CD14-positive monocyte (primary cell): ENCODE data around the gene PABPN1L. TPM values are rescaled to one million over a fixed set of nuclear protein-coding genes. Genes with fewer than 3 reads are reported as not detected.

Source experiments
- DNase-seq, 3 donors: peaks; one replicate each; pipeline ENCODE4 v3.0.0-alpha.2; 2011 to 2022
- H2AFZ ChIP-seq: 2 replicates; pipeline ENCODE4 v1.6.0; 2012; ENCODE audit warnings: mild to moderate bottlenecking, low read depth, low read length, inconsistent platforms; ENCODE audit not compliant: insufficient read depth, poor library complexity, severe bottlenecking
- H3K27ac ChIP-seq, 2 donors: 1 replicate in 1 of 2; 2 replicates in 1 of 2; pipeline ENCODE4 v1.5.1; 2012 to 2013; ENCODE audit warnings: low read length in 2 of 2, control low read depth in 1 of 2, inconsistent platforms in 1 of 2, low read depth in 1 of 2, mild to moderate bottlenecking in 1 of 2
- H3K27me3 ChIP-seq, 2 donors: one replicate each; pipeline versions ENCODE4 v1.6.0 to v1.6.1; 2011 to 2013; ENCODE audit warnings: low read length in 2 of 2; ENCODE audit not compliant: control insufficient read depth in 2 of 2, insufficient read depth in 2 of 2
- H3K36me3 ChIP-seq, 2 donors: replicated peaks in 1 of 2; 1 replicate in 1 of 2; 2 replicates in 1 of 2; pipeline versions ENCODE4 v1.5.1 to v1.6.1; 2012 to 2013; ENCODE audit warnings: low read length in 2 of 2, control low read depth in 1 of 2, inconsistent platforms in 1 of 2, mild to moderate bottlenecking in 1 of 2; ENCODE audit not compliant: insufficient read depth in 2 of 2, control insufficient read depth in 1 of 2
- H3K4me1 ChIP-seq, 2 donors: 1 replicate in 1 of 2; 2 replicates in 1 of 2; pipeline versions ENCODE4 v1.5.1 to v1.6.1; 2012 to 2013; ENCODE audit warnings: low read length in 2 of 2, control low read depth in 1 of 2, inconsistent platforms in 1 of 2, mild to moderate bottlenecking in 1 of 2, moderate library complexity in 1 of 2; ENCODE audit not compliant: insufficient read depth in 2 of 2, control insufficient read depth in 1 of 2
- H3K4me2 ChIP-seq: replicated peaks from 2 replicates; pipeline ENCODE3; 2012; ENCODE audit warnings: low read length, moderate library complexity, mild to moderate bottlenecking; ENCODE audit not compliant: poor library complexity, severe bottlenecking; ENCODE audit errors: extremely low read depth
- H3K4me3 ChIP-seq, 3 experiments: fragments of 200-600 bp in 1 of 3; sonication (generic) in 1 of 3; replicated peaks in 1 of 3; 1 replicate in 2 of 3; 2 replicates in 1 of 3; pipeline ENCODE4 v1.5.1; 2011 to 2013; ENCODE audit warnings: low read length in 3 of 3, mild to moderate bottlenecking in 3 of 3, control low read depth in 2 of 3, low read depth in 2 of 3, inconsistent platforms in 1 of 3, moderate library complexity in 1 of 3
- H3K79me2 ChIP-seq: 2 replicates; pipeline ENCODE4 v1.6.0; 2012; ENCODE audit warnings: mild to moderate bottlenecking, control low read depth, inconsistent platforms, low read length, moderate library complexity; ENCODE audit not compliant: insufficient read depth
- H3K9ac ChIP-seq: 2 replicates; pipeline ENCODE4 v1.6.0; 2017; ENCODE audit warnings: low read length, mild to moderate bottlenecking; ENCODE audit not compliant: insufficient read depth, poor library complexity, severe bottlenecking
- H3K9me3 ChIP-seq, 2 donors: replicated peaks in 1 of 2; 1 replicate in 1 of 2; 2 replicates in 1 of 2; pipeline versions ENCODE4 v1.5.1 to v1.6.1; 2012 to 2013; ENCODE audit warnings: low read length in 2 of 2, control low read depth in 1 of 2; ENCODE audit not compliant: control insufficient read depth in 1 of 2, insufficient read depth in 1 of 2
- H4K20me1 ChIP-seq: 2 replicates; pipeline ENCODE4 v1.6.0; 2012; ENCODE audit warnings: mild to moderate bottlenecking, low read length, control low read depth, moderate library complexity; ENCODE audit not compliant: insufficient read depth
- H3K27ac Mint-ChIP-seq, 7 donors: one replicate each; pipeline ENCODE4 v1.8.0; 2020; ENCODE audit warnings: mild to moderate bottlenecking in 7 of 7, mixed read lengths in 7 of 7, moderate library complexity in 6 of 7, inconsistent platforms in 2 of 7
- H3K27me3 Mint-ChIP-seq, 3 donors: one replicate each; pipeline ENCODE4 v1.8.0; 2021 to 2022; ENCODE audit warnings: low read depth in 3 of 3, mild to moderate bottlenecking in 3 of 3, mixed read lengths in 3 of 3, moderate library complexity in 3 of 3, inconsistent platforms in 1 of 3
- H3K36me3 Mint-ChIP-seq, 2 donors: one replicate each; pipeline ENCODE4 v1.8.0; 2020; ENCODE audit warnings: mixed read lengths in 2 of 2, inconsistent platforms in 1 of 2, mild to moderate bottlenecking in 1 of 2
- H3K4me1 Mint-ChIP-seq: one replicate; pipeline ENCODE4 v1.8.0; 2020; ENCODE audit warnings: mild to moderate bottlenecking, mixed read lengths
- H3K4me3 Mint-ChIP-seq, 2 donors: one replicate each; pipeline ENCODE4 v1.8.0; 2020; ENCODE audit warnings: mild to moderate bottlenecking in 2 of 2, mixed read lengths in 2 of 2, moderate library complexity in 1 of 2
- H3K9me3 Mint-ChIP-seq, 7 donors: one replicate each; pipeline ENCODE4 v1.8.0; 2020 to 2022; ENCODE audit warnings: mixed read lengths in 7 of 7, mild to moderate bottlenecking in 6 of 7, moderate library complexity in 6 of 7, inconsistent platforms in 2 of 7
- WGBS: methylation state at CpG from one replicate; pipeline ENCODE4 v1.1.5; 2013; ENCODE audit warnings: missing lambda C conversion rate; ENCODE audit not compliant: insufficient coverage; 5-methylcytosine and 5-hydroxymethylcytosine counted together
- intact Hi-C, 2 donors: fragments of 100-400 bp; cut with micrococcal nuclease; formaldehyde crosslinking; loops; one replicate each; pipeline versions ENCODE4 v1.15.0 to v1.15.1; 2023
- polyA plus RNA-seq, 3 donors: library from polyadenylated mRNA; depleted of rRNA in 1 of 3; unstranded in 2 of 3; stranded (reverse) in 1 of 3; fragments of 300-500 nt in 2 of 3; fragments of >200 nt in 1 of 3; fragmentation: Illumina TruSeq in 2 of 3; gene quantifications; 1 replicate in 2 of 3; 2 replicates in 1 of 3; pipeline ENCODE4 v1.2.3, GENCODE V29; 2012 to 2021
- TF ChIP-seq, protein P1 (sequence below): fragments of 200-600 bp; IDR thresholded peaks from one replicate; pipeline ENCODE4 v1.8.0; 2022; ENCODE audit warnings: antibody characterized with exemption, mild to moderate bottlenecking

PABPN1L gene
- polyA plus RNA-seq, 3 donors = 0.39 TPM; not detected in 2

DNA sequence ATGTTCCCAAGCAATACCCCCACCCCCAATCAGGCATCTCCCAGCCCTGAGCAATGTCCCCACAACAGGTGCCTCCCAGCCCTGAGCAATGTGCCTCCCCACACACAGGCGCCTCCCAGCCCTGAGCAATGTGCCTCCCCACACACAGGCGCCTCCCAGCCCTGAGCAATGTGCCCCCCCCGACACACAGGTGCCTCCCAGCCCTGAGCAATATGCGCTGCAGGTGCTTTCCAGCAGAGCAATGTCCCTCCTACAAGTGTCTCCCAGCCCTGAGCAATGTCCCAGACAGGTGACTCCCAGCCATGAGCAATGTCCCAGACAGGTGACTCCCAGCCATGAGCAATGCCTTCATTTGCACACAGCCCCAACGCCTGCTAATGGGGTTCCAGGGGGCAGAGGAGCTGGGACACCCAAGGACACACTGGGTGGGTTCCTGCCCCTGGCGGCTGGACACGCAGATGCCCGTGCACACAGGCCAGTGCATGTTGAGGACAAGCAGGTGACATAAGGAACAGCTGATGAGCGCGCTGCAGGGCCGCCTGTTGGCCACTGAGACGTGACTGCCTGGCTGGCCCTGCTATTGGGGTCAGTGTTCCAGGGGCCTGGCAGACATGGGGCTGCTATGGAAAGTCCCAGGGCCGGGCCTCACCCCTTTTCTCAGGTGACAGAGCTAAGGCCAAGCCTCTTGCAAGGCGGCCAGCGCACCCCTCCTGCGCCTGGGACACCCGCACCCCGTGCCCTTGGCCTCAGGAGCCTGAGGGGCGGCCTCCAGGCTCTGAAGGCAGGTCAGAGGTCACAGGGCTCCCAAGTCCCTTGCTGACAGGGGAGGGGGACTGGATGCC is 26.9 kb upstream of the PABPN1L start:
- H3K4me1 ChIP-seq = no peaks in the 10 kb centered on the region
- H2AFZ ChIP-seq = no peak overlapping the region
- Mint-ChIP-seq H3K9me3 (peaks cover 13 to 25% (median 18%) of the 10 kb centered on the region in 7 donors), H3K27ac (peak overlapping the region in 1 of 7 donors; percentile 10), H3K27me3 (peaks cover 0 to 5% (median 1%) of the 10 kb centered on the region in 3 donors), H3K4me1 (no peaks in the 10 kb centered on the region), H3K36me3 (peaks cover 50 to 70% of the 10 kb centered on the region in 2 donors), H3K4me3 (no peak overlapping the region)
- no peak for DNase-seq
- peaks cover 95% of the 10 kb centered on the region for H4K20me1 ChIP-seq
- peaks cover 9 to 22% of the 10 kb centered on the region in 2 donors for H3K9me3 ChIP-seq
- H3K4me3 ChIP-seq = no peak overlapping the region
- no peaks in the 10 kb centered on the region for H3K79me2 ChIP-seq
- no peak overlapping the region for H3K27ac ChIP-seq
- peaks cover 75 to 79% of the 10 kb centered on the region in 2 donors for H3K36me3 ChIP-seq
- WGBS = over 99% methylated on average over 19 of the region's 19 CpGs
- no peak overlapping the region for H3K9ac ChIP-seq
- H3K27me3 ChIP-seq = no peaks in the 10 kb centered on the region
- H3K4me2 ChIP-seq = no peak overlapping the region
- intact Hi-C loops = no loop called here
- TF ChIP-seq, protein P1, sequence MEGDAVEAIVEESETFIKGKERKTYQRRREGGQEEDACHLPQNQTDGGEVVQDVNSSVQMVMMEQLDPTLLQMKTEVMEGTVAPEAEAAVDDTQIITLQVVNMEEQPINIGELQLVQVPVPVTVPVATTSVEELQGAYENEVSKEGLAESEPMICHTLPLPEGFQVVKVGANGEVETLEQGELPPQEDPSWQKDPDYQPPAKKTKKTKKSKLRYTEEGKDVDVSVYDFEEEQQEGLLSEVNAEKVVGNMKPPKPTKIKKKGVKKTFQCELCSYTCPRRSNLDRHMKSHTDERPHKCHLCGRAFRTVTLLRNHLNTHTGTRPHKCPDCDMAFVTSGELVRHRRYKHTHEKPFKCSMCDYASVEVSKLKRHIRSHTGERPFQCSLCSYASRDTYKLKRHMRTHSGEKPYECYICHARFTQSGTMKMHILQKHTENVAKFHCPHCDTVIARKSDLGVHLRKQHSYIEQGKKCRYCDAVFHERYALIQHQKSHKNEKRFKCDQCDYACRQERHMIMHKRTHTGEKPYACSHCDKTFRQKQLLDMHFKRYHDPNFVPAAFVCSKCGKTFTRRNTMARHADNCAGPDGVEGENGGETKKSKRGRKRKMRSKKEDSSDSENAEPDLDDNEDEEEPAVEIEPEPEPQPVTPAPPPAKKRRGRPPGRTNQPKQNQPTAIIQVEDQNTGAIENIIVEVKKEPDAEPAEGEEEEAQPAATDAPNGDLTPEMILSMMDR = no peak

DNA sequence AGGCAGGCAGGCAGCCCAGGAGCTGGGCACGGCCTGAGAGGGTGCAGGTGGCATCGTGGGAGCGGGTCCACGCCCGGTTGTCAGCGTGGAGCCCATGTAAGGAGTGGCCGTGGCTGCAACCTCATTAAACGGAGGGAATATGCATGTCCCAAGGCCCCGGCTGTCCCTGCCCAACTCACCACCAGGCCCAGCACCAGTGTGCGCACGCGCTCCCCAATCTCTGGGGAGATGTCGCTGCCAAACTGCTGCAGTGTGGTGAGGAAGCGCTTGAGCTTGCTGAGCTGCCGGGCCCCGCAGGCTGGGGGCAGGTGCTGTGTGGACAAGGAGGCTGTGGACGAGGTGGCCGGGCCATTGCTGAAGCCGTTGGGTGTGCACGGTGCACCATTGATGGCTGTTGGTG is 25.6 kb upstream of the PABPN1L start:
- H3K4me3 Mint-ChIP-seq = no peak overlapping the region
- Histone ChIP-seq H3K9me3 (peaks cover 9 to 22% of the 10 kb centered on the region in 2 donors), H3K79me2 (no peaks in the 10 kb centered on the region), H2AFZ (no peak overlapping the region), H3K27ac (no peak overlapping the region), H3K4me2 (no peak overlapping the region), H3K9ac (no peak overlapping the region), H3K4me1 (no peaks in the 10 kb centered on the region), H4K20me1 (peaks cover 94% of the 10 kb centered on the region), H3K4me3 (no peak overlapping the region), H3K27me3 (no peaks in the 10 kb centered on the region), H3K36me3 (peaks cover 63 to 71% of the 10 kb centered on the region in 2 donors)
- peaks cover 13 to 25% (median 18%) of the 10 kb centered on the region in 7 donors for H3K9me3 Mint-ChIP-seq
- TF ChIP-seq, protein P1 = no peak
- H3K4me1 Mint-ChIP-seq = no peaks in the 10 kb centered on the region
- DNase-seq = no peak
- no peak overlapping the region for H3K27ac Mint-ChIP-seq
- H3K27me3 Mint-ChIP-seq = peaks cover 0 to 5% (median 1%) of the 10 kb centered on the region in 3 donors
- intact Hi-C loops = no loop called here
- WGBS = 98% methylated on average over 15 of the region's 20 CpGs
- H3K36me3 Mint-ChIP-seq = peaks cover 39 to 67% of the 10 kb centered on the region in 2 donors
